Measurements from ENCODE around the gene ADARB2. TPM values are rescaled to one million over a fixed set of nuclear protein-coding genes. Genes with fewer than 3 reads are reported as not detected.

The ADARB2 gene
- total RNA-seq, 4 donors from 2014 or later = 2.0 to 9.9 (median 5.1) TPM

- H3K36me3 ChIP-seq = no peaks in the 10 kb centered on the region
- peak overlapping the region in 1 of 4 donors; percentile 28 for H3K27ac ChIP-seq
- TF ChIP-seq CTCF (IDR thresholded peaks at IDR 0.05) (no peak), POLR2A (IDR thresholded peaks at IDR 0.05) (no peak)
- H3K4me3 ChIP-seq = no peak overlapping the region
- H3K9me3 ChIP-seq = no peaks in the 10 kb centered on the region
- no peaks in the 10 kb centered on the region for H3K27me3 ChIP-seq
- no peaks in the 10 kb centered on the region for H3K4me1 ChIP-seq
- peak in 2 of 3 donors; percentile 54 to 59 for DNase-seq
These were observed 74.8 kb downstream of the ADARB2 start for GRCh38 chr10:1662438-1663025.

- Histone ChIP-seq H3K27ac (peak overlapping the region in 1 of 4 donors; percentile 28), H3K4me1 (no peaks in the 10 kb centered on the region), H3K27me3 (no peaks in the 10 kb centered on the region), H3K4me3 (no peak overlapping the region), H3K36me3 (no peaks in the 10 kb centered on the region), H3K9me3 (no peaks in the 10 kb centered on the region)
- peak in 2 of 3 donors; percentile 70 to 81 for DNase-seq
- TF ChIP-seq POLR2A (IDR thresholded peaks at IDR 0.05) (no peak), CTCF (IDR thresholded peaks at IDR 0.05) (no peak)
These were observed 75.4 kb downstream of the ADARB2 start for GRCh38 chr10:1661859-1662437.

- no peak for TF ChIP-seq CTCF (IDR thresholded peaks at IDR 0.05)
- no peak for TF ChIP-seq POLR2A (IDR thresholded peaks at IDR 0.05)
- H3K27ac ChIP-seq = no peak overlapping the region
- H3K36me3 ChIP-seq = no peaks in the 10 kb centered on the region
- no peaks in the 10 kb centered on the region for H3K9me3 ChIP-seq
- H3K27me3 ChIP-seq = no peaks in the 10 kb centered on the region
- H3K4me3 ChIP-seq = no peak overlapping the region
- peak in 1 of 3 donors; percentile 30 for DNase-seq
- H3K4me1 ChIP-seq = no peaks in the 10 kb centered on the region
These were observed 75.9 kb downstream of the ADARB2 start for GRCh38 chr10:1661416-1661815.

GRCh38 chr10:1660815-1661214 lies 76.5 kb downstream of the ADARB2 start:
- Histone ChIP-seq H3K4me3 (no peak overlapping the region), H3K27ac (no peak overlapping the region), H3K9me3 (no peaks in the 10 kb centered on the region), H3K4me1 (no peaks in the 10 kb centered on the region), H3K36me3 (no peaks in the 10 kb centered on the region), H3K27me3 (no peaks in the 10 kb centered on the region)
- no peak for DNase-seq
- no peak for TF ChIP-seq CTCF (IDR thresholded peaks at IDR 0.05)
- TF ChIP-seq POLR2A (IDR thresholded peaks at IDR 0.05) = no peak

- Histone ChIP-seq H3K9me3 (no peaks in the 10 kb centered on the region), H3K27ac (no peak overlapping the region), H3K36me3 (no peaks in the 10 kb centered on the region), H3K4me1 (no peaks in the 10 kb centered on the region), H3K4me3 (no peak overlapping the region), H3K27me3 (no peaks in the 10 kb centered on the region)
- DNase-seq = peak in 1 of 3 donors; percentile 9
- TF ChIP-seq POLR2A (IDR thresholded peaks at IDR 0.05) (no peak), CTCF (IDR thresholded peaks at IDR 0.05) (no peak)
These were observed 76.9 kb downstream of the ADARB2 start for GRCh38 chr10:1660386-1660785.

All from Peyer's patch (tissue), 4 donors.